ENCODE data around the gene MAGEC3. TPM values are rescaled to one million over a fixed set of nuclear protein-coding genes. Genes with fewer than 3 reads are reported as not detected.
A peak's percentile ranks its signal among the peaks of the same experiment; 100 is the strongest.

The MAGEC3 gene, protein sequence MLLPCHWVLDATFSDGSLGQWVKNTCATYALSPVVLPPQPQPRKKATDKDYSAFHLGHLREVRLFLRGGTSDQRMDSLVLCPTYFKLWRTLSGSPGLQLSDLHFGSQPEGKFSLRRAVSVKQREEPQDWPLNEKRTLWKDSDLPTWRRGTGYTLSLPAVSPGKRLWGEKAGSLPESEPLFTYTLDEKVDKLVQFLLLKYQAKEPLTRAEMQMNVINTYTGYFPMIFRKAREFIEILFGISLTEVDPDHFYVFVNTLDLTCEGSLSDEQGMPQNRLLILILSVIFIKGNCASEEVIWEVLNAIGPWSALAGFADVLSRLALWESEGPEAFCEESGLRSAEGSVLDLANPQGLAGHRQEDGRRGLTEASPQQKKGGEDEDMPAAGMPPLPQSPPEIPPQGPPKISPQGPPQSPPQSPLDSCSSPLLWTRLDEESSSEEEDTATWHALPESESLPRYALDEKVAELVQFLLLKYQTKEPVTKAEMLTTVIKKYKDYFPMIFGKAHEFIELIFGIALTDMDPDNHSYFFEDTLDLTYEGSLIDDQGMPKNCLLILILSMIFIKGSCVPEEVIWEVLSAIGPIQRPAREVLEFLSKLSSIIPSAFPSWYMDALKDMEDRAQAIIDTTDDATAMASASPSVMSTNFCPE
- not detected for total RNA-seq

DNA sequence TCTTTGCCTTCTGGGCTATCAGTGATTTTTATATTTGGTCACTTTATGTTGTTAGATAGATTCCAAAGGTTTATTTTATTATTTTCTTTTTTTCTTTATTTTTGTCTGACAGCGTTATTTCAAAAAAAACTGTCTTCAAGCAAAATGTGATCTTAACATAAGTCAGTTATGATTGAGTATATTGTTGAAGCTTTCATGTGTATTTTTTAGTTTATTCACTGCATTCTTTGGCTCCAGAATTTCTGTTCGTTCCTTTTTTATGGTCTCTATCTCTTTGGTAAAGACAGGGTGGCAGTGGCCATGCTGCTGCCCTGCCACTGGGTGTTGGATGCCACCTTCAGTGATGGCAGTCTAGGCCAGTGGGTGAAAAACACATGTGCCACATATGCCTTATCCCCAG lies at the start of gene MAGEC3:
Gene MAGEC3 (plus strand): TSS at position 301 of the 400 bp plus-strand sequence. CDS start 0 bp downstream, at position 301.
- Histone ChIP-seq H3K27ac (no peak within 1 kb of the TSS), H3K27me3 (no peaks in the 10 kb centered on the region), H3K9me3 (no peaks in the 10 kb centered on the region), H3K4me1 (no peaks in the 10 kb centered on the region), H3K4me3 (no peak within 1 kb of the TSS), H3K36me3 (replicated peaks in 1 of 2; ENCODE audit: insufficient read depth in 1 of 2, low read depth in 2 of 2) (no peaks in the 10 kb centered on the region)
- DNase-seq, result no peak
- no peak for TF ChIP-seq POLR2A (IDR thresholded peaks at IDR 0.05)
- TF ChIP-seq, protein P1, sequence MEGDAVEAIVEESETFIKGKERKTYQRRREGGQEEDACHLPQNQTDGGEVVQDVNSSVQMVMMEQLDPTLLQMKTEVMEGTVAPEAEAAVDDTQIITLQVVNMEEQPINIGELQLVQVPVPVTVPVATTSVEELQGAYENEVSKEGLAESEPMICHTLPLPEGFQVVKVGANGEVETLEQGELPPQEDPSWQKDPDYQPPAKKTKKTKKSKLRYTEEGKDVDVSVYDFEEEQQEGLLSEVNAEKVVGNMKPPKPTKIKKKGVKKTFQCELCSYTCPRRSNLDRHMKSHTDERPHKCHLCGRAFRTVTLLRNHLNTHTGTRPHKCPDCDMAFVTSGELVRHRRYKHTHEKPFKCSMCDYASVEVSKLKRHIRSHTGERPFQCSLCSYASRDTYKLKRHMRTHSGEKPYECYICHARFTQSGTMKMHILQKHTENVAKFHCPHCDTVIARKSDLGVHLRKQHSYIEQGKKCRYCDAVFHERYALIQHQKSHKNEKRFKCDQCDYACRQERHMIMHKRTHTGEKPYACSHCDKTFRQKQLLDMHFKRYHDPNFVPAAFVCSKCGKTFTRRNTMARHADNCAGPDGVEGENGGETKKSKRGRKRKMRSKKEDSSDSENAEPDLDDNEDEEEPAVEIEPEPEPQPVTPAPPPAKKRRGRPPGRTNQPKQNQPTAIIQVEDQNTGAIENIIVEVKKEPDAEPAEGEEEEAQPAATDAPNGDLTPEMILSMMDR (IDR thresholded peaks at IDR 0.05), result no peak
- intact Hi-C loops (cut with DNase I), result no loop called here
- ATAC-seq, result no peak
- 55 to 74% methylated on average over 2 of the region's 2 CpGs for WGBS, 2 donors

DNA sequence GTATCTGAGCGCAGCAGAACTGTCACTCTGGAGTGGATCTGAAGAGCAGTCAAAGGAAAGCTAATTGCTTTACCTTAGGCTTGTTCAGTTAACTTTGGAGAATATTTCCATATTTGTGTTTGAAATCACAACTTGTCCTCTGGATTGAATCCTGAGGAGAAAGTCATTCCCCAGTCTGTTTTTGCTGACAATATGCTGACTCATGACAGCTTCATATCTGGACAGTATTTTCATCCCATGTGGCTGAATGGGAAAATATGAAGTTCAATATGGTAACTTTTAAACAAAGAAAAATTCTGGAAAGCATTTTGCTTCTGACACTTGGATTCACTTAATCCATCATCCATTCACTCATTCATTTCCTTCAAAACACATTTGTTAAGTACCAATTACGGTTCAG lies 46.3 kb upstream of the MAGEC3 start:
- Histone ChIP-seq H3K4me3 (no peak overlapping the region), H3K4me1 (no peaks in the 10 kb centered on the region), H3K27me3 (no peaks in the 10 kb centered on the region), H3K36me3 (replicated peaks in 1 of 2; ENCODE audit: insufficient read depth in 1 of 2, low read depth in 2 of 2) (no peaks in the 10 kb centered on the region), H3K9me3 (no peaks in the 10 kb centered on the region), H3K27ac (no peak overlapping the region)
- TF ChIP-seq, protein P1 (IDR thresholded peaks at IDR 0.05), result no peak
- no peak for TF ChIP-seq POLR2A (IDR thresholded peaks at IDR 0.05)
- intact Hi-C loops (cut with DNase I), result no loop called here
- DNase-seq, result no peak
- ATAC-seq, result no peak
- 83 to 87% methylated on average over 2 of the region's 2 CpGs for WGBS, 2 donors

DNA sequence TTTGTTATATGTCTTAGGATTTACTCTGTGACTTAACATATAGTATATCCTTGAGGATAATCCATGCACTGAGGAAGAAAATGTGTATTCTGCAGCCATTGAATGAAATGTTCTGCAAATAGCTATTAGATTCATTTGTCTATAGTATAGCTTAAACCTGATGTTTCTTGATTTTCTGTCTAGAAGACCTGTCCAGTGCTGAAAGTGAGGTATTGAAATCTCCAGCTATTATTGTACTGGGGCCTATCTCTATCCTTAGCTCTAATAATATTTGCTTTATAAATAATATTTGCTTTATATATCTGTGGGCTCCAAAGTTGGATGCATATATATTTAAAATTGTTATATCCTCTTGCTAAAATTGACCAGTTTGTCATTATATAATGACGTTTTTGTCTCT lies 26.7 kb upstream of the MAGEC3 start:
- no peak for DNase-seq
- H3K36me3 ChIP-seq (replicated peaks in 1 of 2; ENCODE audit: insufficient read depth in 1 of 2, low read depth in 2 of 2), result no peaks in the 10 kb centered on the region
- no peak overlapping the region for H3K27ac ChIP-seq
- no peaks in the 10 kb centered on the region for H3K27me3 ChIP-seq
- intact Hi-C loops (cut with DNase I), result no loop called here
- peaks cover 14% of the 10 kb centered on the region for H3K4me1 ChIP-seq
- ATAC-seq, result no peak
- H3K4me3 ChIP-seq, result no peak overlapping the region
- WGBS, 2 donors, result 69 to 80% methylated on average over 1 of the region's 1 CpG
- no peak for TF ChIP-seq POLR2A (IDR thresholded peaks at IDR 0.05)
- TF ChIP-seq, protein P1 (IDR thresholded peaks at IDR 0.05), result no peak
- no peaks in the 10 kb centered on the region for H3K9me3 ChIP-seq

DNA sequence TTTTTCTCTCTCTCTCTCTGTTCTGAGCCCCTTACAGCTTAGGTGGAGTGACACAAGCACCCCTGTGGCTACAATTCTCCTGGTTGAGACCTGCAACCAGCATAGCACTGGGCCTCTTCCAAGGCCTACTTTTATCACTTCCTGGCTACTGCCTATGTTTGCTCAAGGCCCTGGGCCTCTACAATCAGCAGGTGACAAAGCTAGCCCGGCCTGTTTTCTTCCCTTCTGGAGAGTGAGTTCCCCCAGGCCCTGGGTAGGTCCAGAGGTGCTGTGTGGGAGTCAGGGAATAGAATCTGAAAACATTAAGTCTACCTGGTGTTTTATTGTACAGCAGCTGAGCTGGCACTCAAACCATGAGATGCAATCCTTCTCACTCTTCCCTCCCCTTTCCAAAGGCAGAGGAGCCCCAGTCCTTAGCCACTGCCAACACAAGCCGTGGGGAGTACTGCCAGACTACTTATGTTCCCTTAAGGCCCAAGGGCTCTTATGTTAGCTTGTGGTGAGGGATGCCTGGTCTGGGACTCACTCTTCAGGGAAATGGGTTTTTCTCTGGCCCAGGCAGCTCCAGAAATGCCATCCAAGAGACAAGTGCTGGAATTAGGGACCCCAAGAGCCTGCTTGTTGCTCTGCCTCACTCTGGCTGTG lies 23.8 kb upstream of the MAGEC3 start:
- H3K4me1 ChIP-seq, result peaks cover 14% of the 10 kb centered on the region
- peak overlapping the region; percentile 50 to 76 (median 66) for H3K27ac ChIP-seq
- H3K4me3 ChIP-seq, result no peak overlapping the region
- DNase-seq (peak; percentile 67 to 86 (median 84)), ATAC-seq (peak; percentile 97)
- H3K36me3 ChIP-seq (replicated peaks in 1 of 2; ENCODE audit: insufficient read depth in 1 of 2, low read depth in 2 of 2), result no peaks in the 10 kb centered on the region
- 19 to 33% methylated on average over 1 to 2 of the region's 2 CpGs for WGBS, 2 donors
- no peaks in the 10 kb centered on the region for H3K27me3 ChIP-seq
- intact Hi-C loops (cut with DNase I), result no loop called here
- TF ChIP-seq, protein P1 (IDR thresholded peaks at IDR 0.05), result no peak
- TF ChIP-seq POLR2A (IDR thresholded peaks at IDR 0.05), result peak in 2 of 3 donors; percentile 11 to 12
- no peaks in the 10 kb centered on the region for H3K9me3 ChIP-seq

Measured in body of pancreas (tissue), 4 donors.